ENCODE results near the gene AQP10.
"Not testable (repeated sequence)": the region's sequence is repeated elsewhere in the genome, so short reads cannot be mapped to it uniquely, and the experiment has no call there.

GRCh38 chr1:154360881-154361280 is 40.0 kb downstream of the AQP10 start:
- TF ChIP-seq, protein P1, sequence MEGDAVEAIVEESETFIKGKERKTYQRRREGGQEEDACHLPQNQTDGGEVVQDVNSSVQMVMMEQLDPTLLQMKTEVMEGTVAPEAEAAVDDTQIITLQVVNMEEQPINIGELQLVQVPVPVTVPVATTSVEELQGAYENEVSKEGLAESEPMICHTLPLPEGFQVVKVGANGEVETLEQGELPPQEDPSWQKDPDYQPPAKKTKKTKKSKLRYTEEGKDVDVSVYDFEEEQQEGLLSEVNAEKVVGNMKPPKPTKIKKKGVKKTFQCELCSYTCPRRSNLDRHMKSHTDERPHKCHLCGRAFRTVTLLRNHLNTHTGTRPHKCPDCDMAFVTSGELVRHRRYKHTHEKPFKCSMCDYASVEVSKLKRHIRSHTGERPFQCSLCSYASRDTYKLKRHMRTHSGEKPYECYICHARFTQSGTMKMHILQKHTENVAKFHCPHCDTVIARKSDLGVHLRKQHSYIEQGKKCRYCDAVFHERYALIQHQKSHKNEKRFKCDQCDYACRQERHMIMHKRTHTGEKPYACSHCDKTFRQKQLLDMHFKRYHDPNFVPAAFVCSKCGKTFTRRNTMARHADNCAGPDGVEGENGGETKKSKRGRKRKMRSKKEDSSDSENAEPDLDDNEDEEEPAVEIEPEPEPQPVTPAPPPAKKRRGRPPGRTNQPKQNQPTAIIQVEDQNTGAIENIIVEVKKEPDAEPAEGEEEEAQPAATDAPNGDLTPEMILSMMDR (IDR thresholded peaks at IDR 0.05), result not testable (repeated sequence)
- not testable (repeated sequence) for TF ChIP-seq POLR2AphosphoS5, POLR2A (IDR thresholded peaks at IDR 0.05)
